GM23338 (cell line): ENCODE data around the gene CTDSPL.

Experiments used
- CREB1 ChIP-seq: fragments of 250-450 bp; sonication (Bioruptor Pico); IDR thresholded peaks from 2 replicates; pipeline ENCODE4 v1.5.0; 2020; ENCODE audit warnings: low read depth, mild to moderate bottlenecking, moderate library complexity
- CTCF ChIP-seq, 2 experiments: fragments of 200-600 bp in 1 of 2; sonication (generic) in 1 of 2; conservative IDR thresholded peaks; 2 replicates each; pipeline versions ENCODE4 v1.5.1 to v1.6.1; 2016 to 2017; ENCODE audit warnings: antibody characterized with exemption in 2 of 2, low read depth in 2 of 2, mild to moderate bottlenecking in 2 of 2, moderate library complexity in 1 of 2
- EZH2 ChIP-seq: fragments of 200-600 bp; sonication (generic); IDR thresholded peaks from one replicate; pipeline ENCODE4 v1.8.0; 2017; ENCODE audit warnings: antibody characterized with exemption, mild to moderate bottlenecking, low read depth; ENCODE audit not compliant: unreplicated experiment
- EZH2phosphoT487 ChIP-seq: fragments of 200-600 bp; sonication (generic); IDR thresholded peaks from one replicate; pipeline ENCODE4 v1.8.1; 2018; ENCODE audit warnings: antibody characterized with exemption; ENCODE audit not compliant: unreplicated experiment
- POLR2AphosphoS5 ChIP-seq: IDR thresholded peaks from 2 replicates; pipeline ENCODE4 v1.6.1; 2016; ENCODE audit warnings: antibody characterized with exemption, low read depth
- REST ChIP-seq: IDR thresholded peaks from one replicate; pipeline ENCODE4 v1.6.1; 2018; ENCODE audit warnings: antibody characterized with exemption; ENCODE audit not compliant: unreplicated experiment

- no peak for TF ChIP-seq CTCF (conservative IDR thresholded peaks at IDR 0.05; ENCODE audit: low read depth in 2 of 2)
- no peak for TF ChIP-seq POLR2AphosphoS5
- TF ChIP-seq EZH2phosphoT487 = no peak
- TF ChIP-seq EZH2 = no peak
- no peak for TF ChIP-seq REST
- TF ChIP-seq CREB1 (CRISPR knock-in tag) = no peak
Observed at GRCh38 chr3:38016847-38017444, 155.3 kb downstream of the CTDSPL start.
